OCI-LY7 (cell line): ENCODE data around the gene PRELID2. TPM values are rescaled to one million over a fixed set of nuclear protein-coding genes. Genes with fewer than 3 reads are reported as not detected.
"Not testable (repeated sequence)": the region's sequence is repeated elsewhere in the genome, so short reads cannot be mapped to it uniquely, and the experiment has no call there.

Source experiments
- BruUV-seq: library from RNA; stranded (reverse); fragments of 400-500 nt; replicated peaks from 2 replicates; lab custom pipeline; 2021; lab: Mats Ljungman, UMichigan
- CTCF ChIA-PET: fragments of 300-600 bp; sonication (Branson Sonifier 250); formaldehyde crosslinking; loops from one replicate; lab custom pipeline; 2022; ENCODE audit warnings: antibody characterized with exemption; ENCODE audit not compliant: unreplicated experiment; lab: Charles Lee
- POLR2A ChIA-PET: fragments of 300-600 bp; sonication (Branson Sonifier 250); formaldehyde crosslinking; loops from one replicate; lab custom pipeline; 2022; ENCODE audit warnings: antibody characterized with exemption; lab: Charles Lee
- DNase-seq: peaks from one replicate; pipeline ENCODE4 v3.0.0-alpha.2; 2015; ENCODE audit warnings: low spot score
- H2AFZ ChIP-seq: fragments of 200-600 bp; sonication (generic), shearing (Covaris generic); 2 replicates; pipeline ENCODE4 v1.6.1; 2014; ENCODE audit warnings: mild to moderate bottlenecking, antibody characterized with exemption, low read length, moderate library complexity
- H3K27ac ChIP-seq: fragments of 200-600 bp; sonication (generic); 2 replicates; pipeline ENCODE4 v1.5.1; 2014; ENCODE audit warnings: mixed run types, low read depth, mild to moderate bottlenecking, moderate library complexity, low read length, inconsistent platforms; ENCODE audit not compliant: poor library complexity, severe bottlenecking
- H3K36me3 ChIP-seq: fragments of 200-600 bp; sonication (generic); 2 replicates; pipeline ENCODE4 v1.6.1; 2014; ENCODE audit warnings: mild to moderate bottlenecking, antibody characterized with exemption, low read length, moderate library complexity, mixed read lengths; ENCODE audit not compliant: insufficient read depth
- H3K4me1 ChIP-seq: fragments of 200-600 bp; sonication (generic); 2 replicates; pipeline ENCODE4 v1.5.1; 2014; ENCODE audit warnings: mild to moderate bottlenecking, low read length; ENCODE audit not compliant: insufficient read depth, poor library complexity, severe bottlenecking
- H3K4me2 ChIP-seq: fragments of 200-600 bp; sonication (generic); 2 replicates; pipeline ENCODE4 v1.6.1; 2014; ENCODE audit warnings: mild to moderate bottlenecking, low read length
- H3K4me3 ChIP-seq: fragments of 200-600 bp; sonication (generic); 2 replicates; pipeline ENCODE4 v1.5.1; 2014; ENCODE audit warnings: mild to moderate bottlenecking, low read depth, low read length; ENCODE audit not compliant: poor library complexity, severe bottlenecking
- H3K79me2 ChIP-seq: fragments of 200-600 bp; sonication (generic); 2 replicates; pipeline ENCODE4 v1.6.1; 2016; ENCODE audit warnings: low read depth, mild to moderate bottlenecking, low read length, moderate library complexity, mixed read lengths; ENCODE audit not compliant: insufficient read depth
- H3K9me2 ChIP-seq: fragments of 200-600 bp; sonication (generic); 2 replicates; pipeline ENCODE4 v1.6.1; 2016; ENCODE audit warnings: mild to moderate bottlenecking, low read length, mixed read lengths; ENCODE audit not compliant: insufficient read depth
- H3K9me3 ChIP-seq: fragments of 200-600 bp; sonication (generic); 2 replicates; pipeline ENCODE4 v1.6.1; 2014; ENCODE audit warnings: mild to moderate bottlenecking, mixed run types, low read length, mixed read lengths
- H4K20me1 ChIP-seq: fragments of 200-600 bp; sonication (generic); 2 replicates; pipeline ENCODE4 v1.6.1; 2014; ENCODE audit warnings: mild to moderate bottlenecking, antibody characterized with exemption, low read length, moderate library complexity, mixed read lengths; ENCODE audit not compliant: insufficient read depth
- CTCF ChIP-seq: fragments of 200-600 bp; sonication (generic); conservative IDR thresholded peaks from 2 replicates; pipeline ENCODE4 v1.5.1; 2014; ENCODE audit warnings: mild to moderate bottlenecking, antibody characterized with exemption, low read length, moderate library complexity, mixed read lengths
- EZH2phosphoT487 ChIP-seq: fragments of 200-600 bp; sonication (generic); IDR thresholded peaks from 2 replicates; pipeline ENCODE4 v1.6.1; 2018; ENCODE audit warnings: low read depth, borderline replicate concordance, mild to moderate bottlenecking, mixed run types, antibody characterized with exemption, low read length, moderate library complexity, mixed read lengths
- intact Hi-C: fragments of 100-400 bp; cut with micrococcal nuclease; formaldehyde crosslinking; loops from one replicate; pipeline ENCODE4 v1.10.0; 2022; ENCODE audit not compliant: unreplicated experiment
- total RNA-seq, 2 experiments: library from RNA; depleted of rRNA in 1 of 2; stranded (reverse); fragments of >200 nt in 1 of 2; shearing (Covaris generic) in 1 of 2; gene quantifications; 2 replicates each; pipeline ENCODE4 v1.2.3, GENCODE V29; 2014 to 2022

PRELID2 gene
- total RNA-seq, 2 experiments from 2014 or later: 1.4 to 9.5 TPM

GRCh38 chr5:145867806-145868205 lies 32.7 kb upstream of the PRELID2 start:
- no peak for DNase-seq
- CTCF ChIA-PET: no interaction called here
- no peaks in the 10 kb centered on the region for H3K36me3 ChIP-seq
- H4K20me1 ChIP-seq: no peaks in the 10 kb centered on the region
- no peak overlapping the region for H3K4me3 ChIP-seq
- H2AFZ ChIP-seq: no peak overlapping the region
- no peaks in the 10 kb centered on the region for H3K9me3 ChIP-seq
- H3K79me2 ChIP-seq: no peaks in the 10 kb centered on the region
- no peak overlapping the region for H3K4me2 ChIP-seq
- BruUV-seq: no TSS peak
- intact Hi-C loops: no loop called here
- H3K9me2 ChIP-seq: no peaks in the 10 kb centered on the region
- H3K27ac ChIP-seq: no peak overlapping the region
- POLR2A ChIA-PET: no interaction called here
- no peak for TF ChIP-seq EZH2phosphoT487
- no peak for TF ChIP-seq CTCF
- no peaks in the 10 kb centered on the region for H3K4me1 ChIP-seq

- H3K4me2 ChIP-seq, H3K4me1 ChIP-seq, H3K36me3 ChIP-seq, BruUV-seq, H3K27ac ChIP-seq, H3K9me2 ChIP-seq, H2AFZ ChIP-seq, intact Hi-C loops, DNase-seq, H4K20me1 ChIP-seq, H3K79me2 ChIP-seq, CTCF ChIA-PET, H3K4me3 ChIP-seq, H3K9me3 ChIP-seq: not testable (repeated sequence)
- POLR2A ChIA-PET: interaction anchor here (0.6 kb wide), 1 partner anchor 780 kb away, joined by 3 read pairs; no protein-coding TSS in a partner anchor
Observed at GRCh38 chr5:145864432-145864831, 29.3 kb upstream of the PRELID2 start.

- no peaks in the 10 kb centered on the region for H3K9me2 ChIP-seq
- H3K9me3 ChIP-seq: no peaks in the 10 kb centered on the region
- DNase-seq: no peak
- TF ChIP-seq CTCF: no peak
- no peak for TF ChIP-seq EZH2phosphoT487
- H4K20me1 ChIP-seq: no peaks in the 10 kb centered on the region
- H3K4me1 ChIP-seq: no peaks in the 10 kb centered on the region
- no peaks in the 10 kb centered on the region for H3K36me3 ChIP-seq
- H3K79me2 ChIP-seq: no peaks in the 10 kb centered on the region
- no peak overlapping the region for H3K4me3 ChIP-seq
- no peak overlapping the region for H3K27ac ChIP-seq
- no TSS peak for BruUV-seq
- H3K4me2 ChIP-seq: no peak overlapping the region
- H2AFZ ChIP-seq: no peak overlapping the region
- intact Hi-C loops: no loop called here
- CTCF ChIA-PET: no interaction called here
- POLR2A ChIA-PET: no interaction called here
Observed at GRCh38 chr5:145863003-145863402, 27.9 kb upstream of the PRELID2 start.
